ENCODE results near the gene MAML3. TPM values are rescaled to one million over a fixed set of nuclear protein-coding genes. Genes with fewer than 3 reads are reported as not detected.

MAML3 gene
- total and polyA plus RNA-seq, 12 donors = 1.1 to 4.6 (median 2.6) TPM

DNA sequence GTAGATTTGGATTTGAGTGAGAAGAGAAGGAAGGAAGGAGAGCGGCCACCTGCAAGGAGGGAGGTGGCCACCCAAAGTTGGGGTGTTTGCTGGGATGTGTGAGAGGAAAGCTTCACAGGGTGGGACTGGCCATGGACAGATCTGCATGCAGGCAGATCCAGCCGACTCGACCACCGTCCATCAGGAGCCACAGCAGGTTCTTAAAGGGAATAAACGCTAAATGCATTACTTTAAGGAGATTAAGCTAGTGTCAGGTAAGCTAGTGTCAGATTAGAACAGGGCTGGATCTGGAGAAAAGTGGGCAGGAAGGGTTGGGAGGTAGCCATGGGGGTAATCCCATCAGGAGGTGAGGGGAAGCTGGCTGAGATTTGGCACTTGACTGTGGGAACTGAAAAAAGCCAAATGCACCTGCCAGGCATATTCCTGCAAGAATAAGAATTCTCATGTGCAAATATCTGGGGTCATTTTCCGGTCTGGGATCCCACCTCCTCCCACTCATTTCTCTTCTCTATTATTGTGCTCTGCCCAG lies 408.8 kb downstream of the MAML3 start:
- TF ChIP-seq, protein P1, sequence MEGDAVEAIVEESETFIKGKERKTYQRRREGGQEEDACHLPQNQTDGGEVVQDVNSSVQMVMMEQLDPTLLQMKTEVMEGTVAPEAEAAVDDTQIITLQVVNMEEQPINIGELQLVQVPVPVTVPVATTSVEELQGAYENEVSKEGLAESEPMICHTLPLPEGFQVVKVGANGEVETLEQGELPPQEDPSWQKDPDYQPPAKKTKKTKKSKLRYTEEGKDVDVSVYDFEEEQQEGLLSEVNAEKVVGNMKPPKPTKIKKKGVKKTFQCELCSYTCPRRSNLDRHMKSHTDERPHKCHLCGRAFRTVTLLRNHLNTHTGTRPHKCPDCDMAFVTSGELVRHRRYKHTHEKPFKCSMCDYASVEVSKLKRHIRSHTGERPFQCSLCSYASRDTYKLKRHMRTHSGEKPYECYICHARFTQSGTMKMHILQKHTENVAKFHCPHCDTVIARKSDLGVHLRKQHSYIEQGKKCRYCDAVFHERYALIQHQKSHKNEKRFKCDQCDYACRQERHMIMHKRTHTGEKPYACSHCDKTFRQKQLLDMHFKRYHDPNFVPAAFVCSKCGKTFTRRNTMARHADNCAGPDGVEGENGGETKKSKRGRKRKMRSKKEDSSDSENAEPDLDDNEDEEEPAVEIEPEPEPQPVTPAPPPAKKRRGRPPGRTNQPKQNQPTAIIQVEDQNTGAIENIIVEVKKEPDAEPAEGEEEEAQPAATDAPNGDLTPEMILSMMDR (IDR thresholded peaks at IDR 0.05) = no peak
- intact Hi-C loops (cut with DNase I) = no loop called here

DNA sequence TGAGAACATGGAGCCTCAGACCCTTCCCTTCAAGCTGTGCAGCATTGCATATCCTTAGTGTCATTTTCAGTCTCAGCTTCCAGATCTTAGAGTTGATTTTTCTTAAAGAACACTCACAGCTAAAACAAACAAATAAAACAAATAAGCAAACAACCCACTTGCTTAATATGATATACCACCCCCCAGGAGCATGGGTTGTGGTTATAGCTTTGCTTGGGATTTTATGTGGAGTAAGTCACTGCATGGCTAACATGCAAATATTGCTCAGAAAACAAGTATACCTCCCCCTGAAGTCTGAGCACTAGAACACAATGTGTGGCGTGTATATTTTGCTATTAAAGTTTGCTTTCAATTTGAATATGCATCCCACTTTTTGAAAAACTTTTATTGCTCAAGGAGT lies 409.8 kb downstream of the MAML3 start:
- intact Hi-C loops (cut with DNase I) = loop anchor here in 2 of 10 donors (5.0 kb wide), 2 partner anchors 73 to 513 kb away; no protein-coding TSS in a partner anchor

More for the DNA sequence above, 408.8 kb downstream of the MAML3 start:
- 94 to 95% methylated on average over 6 of the region's 6 CpGs for WGBS, 2 donors
- Histone ChIP-seq H3K36me3 (no peaks in the 10 kb centered on the region), H3K4me3 (no peak overlapping the region), H3K27me3 (no peaks in the 10 kb centered on the region), H3K27ac (no peak overlapping the region), H3K9me3 (no peaks in the 10 kb centered on the region), H3K4me1 (peaks cover 7 to 25% (median 16%) of the 10 kb centered on the region in 9 donors)
- ATAC-seq (no peak), DNase-seq (no peak)

DNA sequence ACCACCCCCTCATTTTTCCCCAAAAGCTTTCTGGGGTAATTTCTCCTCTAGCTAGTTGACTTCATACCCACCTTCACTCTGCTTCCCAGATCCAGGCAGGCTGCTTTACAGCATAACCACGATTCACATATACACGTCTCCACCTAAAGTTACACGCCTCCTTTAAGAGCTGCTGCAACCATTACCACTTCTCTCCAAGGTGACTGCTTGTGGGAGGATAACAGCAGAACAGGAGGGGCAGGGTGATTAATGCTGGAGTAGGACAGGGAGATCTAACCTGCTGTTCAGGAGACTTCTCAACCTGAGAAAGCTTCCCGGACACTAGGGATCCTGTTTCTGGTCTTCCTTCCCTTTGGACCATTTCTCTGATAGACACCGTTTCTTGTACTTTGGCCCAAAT lies 411.0 kb downstream of the MAML3 start:
- no peak overlapping the region for H3K4me3 ChIP-seq
- TF ChIP-seq, protein P1 (IDR thresholded peaks at IDR 0.05) = no peak
- intact Hi-C loops (cut with DNase I) = loop anchor here in 2 of 10 donors (5.0 kb wide), 2 partner anchors 74 to 514 kb away; no protein-coding TSS in a partner anchor
- no peaks in the 10 kb centered on the region for H3K9me3 ChIP-seq
- H3K36me3 ChIP-seq = no peaks in the 10 kb centered on the region
- H3K27me3 ChIP-seq = no peaks in the 10 kb centered on the region
- H3K27ac ChIP-seq = no peak overlapping the region
- ATAC-seq (no peak), DNase-seq (no peak)
- peaks cover 14 to 39% (median 35%) of the 10 kb centered on the region in 9 donors for H3K4me1 ChIP-seq
- WGBS, 2 donors = 71 to 75% methylated on average over 5 of the region's 5 CpGs

More for the DNA sequence above, 409.8 kb downstream of the MAML3 start:
- ATAC-seq = no peak
- Histone ChIP-seq H3K9me3 (no peaks in the 10 kb centered on the region), H3K36me3 (no peaks in the 10 kb centered on the region), H3K4me1 (peaks cover 11 to 32% (median 26%) of the 10 kb centered on the region in 9 donors), H3K4me3 (no peak overlapping the region), H3K27me3 (no peaks in the 10 kb centered on the region), H3K27ac (no peak overlapping the region)
- TF ChIP-seq, protein P1 (IDR thresholded peaks at IDR 0.05) = no peak
- DNase-seq = no peak
- 97 to 98% methylated on average over 1 of the region's 1 CpG for WGBS, 2 donors

DNA sequence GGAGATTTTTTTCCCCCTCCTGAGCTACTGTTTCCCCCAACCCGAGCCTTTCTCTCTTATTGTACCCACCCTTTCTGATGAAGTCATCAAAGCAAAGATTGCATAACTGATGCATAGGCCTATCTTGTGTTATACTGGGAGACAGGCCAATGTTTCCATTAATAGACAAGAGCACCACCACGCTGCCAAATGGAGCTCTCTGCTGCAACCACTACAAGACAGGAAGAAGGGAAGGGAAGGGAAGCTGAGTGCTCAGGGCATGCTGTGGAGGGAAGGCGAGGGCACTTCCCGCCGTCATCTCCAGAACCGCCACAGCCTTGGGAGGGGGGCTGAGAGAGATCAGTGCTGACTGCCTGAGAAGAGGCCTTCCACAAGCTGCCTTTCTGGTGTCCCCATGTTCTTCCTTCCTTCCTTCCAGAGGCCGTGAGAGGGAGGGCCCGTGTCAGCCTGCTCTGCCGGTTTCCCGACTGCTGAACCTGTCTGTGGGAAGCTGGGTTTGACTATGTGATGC lies 413.4 kb downstream of the MAML3 start:
- TF ChIP-seq, protein P1 (IDR thresholded peaks at IDR 0.05) = peak in 5 of 9 donors; percentile 20 to 56 (median 44)
- intact Hi-C loops (cut with DNase I) = loop anchor here in 2 of 10 donors (5.0 kb wide), 2 partner anchors 77 to 517 kb away; no protein-coding TSS in a partner anchor
- Histone ChIP-seq H3K27ac (peak overlapping the region; percentile 57 to 92 (median 82)), H3K36me3 (no peaks in the 10 kb centered on the region), H3K27me3 (no peaks in the 10 kb centered on the region), H3K4me1 (peaks cover 16 to 51% (median 45%) of the 10 kb centered on the region in 9 donors), H3K4me3 (peak overlapping the region in 3 of 10 donors; percentile 3 to 10 (median 3)), H3K9me3 (no peaks in the 10 kb centered on the region)
- DNase-seq = peak; percentile 55 to 82
- peak; percentile 88 to 95 (median 94) for ATAC-seq
- WGBS, 2 donors = 1 to 7% methylated on average over 9 to 10 of the region's 10 CpGs

Data from heart right ventricle (tissue), 16 donors.